HCT116 (cell line): ENCODE measurements around the gene VSNL1. TPM values are rescaled to one million over a fixed set of nuclear protein-coding genes. Genes with fewer than 3 reads are reported as not detected.

Experiments
- ATAC-seq: fragments of 200-7000 bp; cut with Tn5 transposase; 2 replicates; pipeline ENCODE4 v1.9.1; 2020; ENCODE audit warnings: mild to moderate bottlenecking, moderate library complexity
- BruUV-seq: library from RNA; stranded (reverse); fragments of 400-500 nt; replicated peaks from 2 replicates; lab custom pipeline; 2021; lab: Mats Ljungman, UMichigan
- CTCF ChIA-PET: fragments of 300-600 bp; sonication (Branson Sonifier 250); formaldehyde crosslinking; loops from one replicate; lab custom pipeline; 2021; ENCODE audit warnings: antibody characterized with exemption; lab: Charles Lee
- POLR2A ChIA-PET: fragments of 300-600, 350-600 bp; sonication (Branson Sonifier 250); formaldehyde crosslinking; loops from one replicate; lab custom pipeline; 2021; ENCODE audit warnings: antibody characterized with exemption; lab: Charles Lee
- RAD21 ChIA-PET, 2 experiments: fragments of 300-600 bp; sonication (Branson Sonifier 250); formaldehyde crosslinking; loops; one replicate each; lab custom pipeline; 2023; ENCODE audit warnings: low total read pairs in 2 of 2; ENCODE audit not compliant: uncharacterized antibody in 2 of 2, unreplicated experiment in 2 of 2, low non-redundant PET in 1 of 2; lab: Charles Lee
- DNase-seq: peaks from one replicate; pipeline ENCODE4 v3.0.0-alpha.2; 2010; ENCODE audit warnings: low read depth, low spot score
- H2AFZ ChIP-seq: fragments of 200-600 bp; shearing (Covaris generic), sonication (generic); 2 replicates; pipeline ENCODE4 v1.6.1; 2017; ENCODE audit warnings: low read depth, mixed run types, mixed read lengths, antibody characterized with exemption, low read length; ENCODE audit not compliant: poor library complexity, severe bottlenecking
- H3K27ac ChIP-seq: 2 replicates; pipeline ENCODE4 v1.5.1; 2012; ENCODE audit warnings: low read depth, low read length
- H3K27me3 ChIP-seq: fragments of 200-600 bp; sonication (generic); 2 replicates; pipeline ENCODE4 v1.6.1; 2016; ENCODE audit warnings: mixed run types, low read length, mixed read lengths; ENCODE audit not compliant: insufficient read depth
- H3K36me3 ChIP-seq, 2 experiments: fragments of 200-500 bp in 1 of 2; fragments of 200-600 bp in 1 of 2; sonication (Bioruptor generic) in 1 of 2; sonication (generic) in 1 of 2; 2 replicates each; pipeline versions ENCODE4 v1.5.1 to v1.6.1; 2014 to 2016; ENCODE audit warnings: low read length in 2 of 2, inconsistent platforms in 1 of 2, mixed read lengths in 1 of 2, mixed run types in 1 of 2; ENCODE audit not compliant: insufficient read depth in 2 of 2, control insufficient read depth in 1 of 2
- H3K4me1 ChIP-seq, 2 experiments: fragments of 200-600 bp in 1 of 2; sonication (generic) in 1 of 2; 2 replicates each; pipeline versions ENCODE4 v1.5.1 to v1.6.1; 2012 to 2017; ENCODE audit warnings: low read length in 2 of 2, inconsistent platforms in 1 of 2, mild to moderate bottlenecking in 1 of 2, mixed read lengths in 1 of 2, mixed run types in 1 of 2, moderate library complexity in 1 of 2; ENCODE audit not compliant: insufficient read depth in 2 of 2, control insufficient read depth in 1 of 2
- H3K4me2 ChIP-seq: fragments of 200-600 bp; sonication (generic); 2 replicates; pipeline ENCODE4 v1.6.1; 2017; ENCODE audit warnings: mixed run types, low read length, mixed read lengths
- H3K4me3 ChIP-seq, 2 experiments: fragments of 200-600 bp in 1 of 2; sonication (generic) in 1 of 2; replicated peaks in 1 of 2; 2 replicates each; pipeline ENCODE4 v1.5.1; 2011 to 2016; ENCODE audit warnings: low read length in 2 of 2, control low read depth in 1 of 2, low read depth in 1 of 2, mild to moderate bottlenecking in 1 of 2, mixed read lengths in 1 of 2, mixed run types in 1 of 2
- H3K79me2 ChIP-seq: fragments of 200-600 bp; sonication (generic); 2 replicates; pipeline ENCODE4 v1.6.1; 2017; ENCODE audit warnings: mild to moderate bottlenecking, mixed run types, low read length, moderate library complexity, mixed read lengths; ENCODE audit not compliant: insufficient read depth
- H3K9ac ChIP-seq: fragments of 200-600 bp; sonication (generic); 2 replicates; pipeline ENCODE4 v1.6.1; 2016; ENCODE audit warnings: low read length, mixed read lengths
- H3K9me2 ChIP-seq: fragments of 200-600 bp; sonication (generic), shearing (Covaris generic); 2 replicates; pipeline ENCODE4 v1.6.1; 2017; ENCODE audit warnings: mixed run types, mild to moderate bottlenecking, moderate library complexity; ENCODE audit not compliant: insufficient read depth
- H3K9me3 ChIP-seq, 2 experiments: fragments of 200-500 bp in 1 of 2; fragments of 200-600 bp in 1 of 2; sonication (Bioruptor generic) in 1 of 2; sonication (generic) in 1 of 2; 2 replicates each; pipeline ENCODE4 v1.6.1; 2014 to 2017; ENCODE audit warnings: low read length in 2 of 2, mixed read lengths in 2 of 2, inconsistent platforms in 1 of 2, low read depth in 1 of 2, mild to moderate bottlenecking in 1 of 2, mixed run types in 1 of 2, moderate library complexity in 1 of 2; ENCODE audit not compliant: control insufficient read depth in 1 of 2, insufficient read depth in 1 of 2
- H4K20me1 ChIP-seq: fragments of 200-600 bp; sonication (generic), shearing (Covaris generic); 2 replicates; pipeline ENCODE4 v1.6.1; 2017; ENCODE audit warnings: mixed run types, mild to moderate bottlenecking, moderate library complexity; ENCODE audit not compliant: insufficient read depth
- CEBPB ChIP-seq: IDR thresholded peaks from 2 replicates; pipeline ENCODE4 v1.6.1; 2012; ENCODE audit warnings: low read depth
- EGR1 ChIP-seq: IDR thresholded peaks from 2 replicates; pipeline ENCODE4 v1.6.1; 2012; ENCODE audit warnings: low read depth
- ELF1 ChIP-seq: IDR thresholded peaks from 2 replicates; pipeline ENCODE4 v1.6.1; 2012; ENCODE audit warnings: low read depth, borderline replicate concordance
- EZH2 ChIP-seq: fragments of 200-600 bp; sonication (generic); IDR thresholded peaks from 2 replicates; pipeline ENCODE4 v1.6.1; 2017; ENCODE audit warnings: antibody characterized with exemption, mixed run types
- EZH2phosphoT487 ChIP-seq: fragments of 200-600 bp; IDR thresholded peaks from 2 replicates; pipeline ENCODE4 v1.6.1; 2018; ENCODE audit warnings: antibody characterized with exemption, borderline replicate concordance
- JUND ChIP-seq: IDR thresholded peaks from 2 replicates; pipeline ENCODE4 v1.6.1; 2012
- POLR2A ChIP-seq: IDR thresholded peaks from 2 replicates; pipeline ENCODE4 v1.7.0; 2011; ENCODE audit warnings: borderline replicate concordance; ENCODE audit not compliant: insufficient read depth, insufficient read length; ENCODE audit errors: extremely low read depth
- RAD21 ChIP-seq: IDR thresholded peaks from 2 replicates; pipeline ENCODE4 v1.6.1; 2012; ENCODE audit warnings: low read depth, mild to moderate bottlenecking
- SIN3A ChIP-seq: IDR thresholded peaks from 2 replicates; pipeline ENCODE4 v1.6.1; 2012; ENCODE audit warnings: low read depth
- SP1 ChIP-seq: IDR thresholded peaks from 2 replicates; pipeline ENCODE4 v1.6.1; 2012; ENCODE audit warnings: low read depth
- YY1 ChIP-seq: IDR thresholded peaks from 2 replicates; pipeline ENCODE4 v1.6.1; 2011; ENCODE audit warnings: low read length, low read depth, moderate library complexity, mild to moderate bottlenecking; ENCODE audit not compliant: insufficient replicate concordance; ENCODE audit errors: extremely low read depth
- ZFX ChIP-seq: fragments of 450-650 bp; IDR thresholded peaks from 2 replicates; pipeline ENCODE4 v1.6.1; 2017
- intact Hi-C: fragments of 100-400 bp; cut with micrococcal nuclease; formaldehyde crosslinking; loops from 2 replicates; pipeline ENCODE4 v1.10.0; 2022
- total RNA-seq: library from RNA; stranded (reverse); gene quantifications from one replicate; pipeline ENCODE4 v1.2.1, GENCODE V29; 2021; ENCODE audit not compliant: unreplicated experiment
- TF ChIP-seq, protein P1 (sequence below): IDR thresholded peaks from 2 replicates; pipeline ENCODE4 v1.6.1; 2011; ENCODE audit warnings: mild to moderate bottlenecking, low read length, moderate library complexity; ENCODE audit not compliant: insufficient replicate concordance; ENCODE audit errors: extremely low read depth
- TF ChIP-seq, protein P2 (sequence below): IDR thresholded peaks from 2 replicates; pipeline ENCODE4 v1.6.1; 2012
- TF ChIP-seq, protein P3 (sequence below): IDR thresholded peaks from 2 replicates; pipeline ENCODE4 v1.6.1; 2012
- TF ChIP-seq, protein P4 (sequence below): IDR thresholded peaks from 2 replicates; pipeline ENCODE4 v1.6.1; 2012; ENCODE audit warnings: low read depth

Gene VSNL1
- total RNA-seq, 1 experiment from 2014 or later = 4.6 TPM

DNA sequence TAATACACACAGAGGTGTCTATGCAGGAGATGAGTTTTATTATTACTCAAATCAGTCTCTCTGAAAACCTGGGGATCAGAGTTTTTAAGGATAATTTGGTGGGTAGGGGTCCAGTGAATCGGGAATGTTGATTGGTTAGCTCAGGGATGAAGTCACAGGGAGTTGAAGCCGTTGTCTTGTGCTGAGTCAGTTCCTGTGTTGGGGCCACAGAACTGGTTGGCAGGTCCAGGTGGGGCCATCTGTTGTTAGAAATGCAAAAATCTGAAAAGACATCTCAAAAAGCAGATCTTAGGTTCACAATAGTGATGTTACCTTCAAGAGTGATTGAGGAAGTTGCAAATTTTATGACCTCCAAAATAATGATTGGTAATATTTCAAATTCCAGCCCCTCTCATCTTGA lies 86.9 kb downstream of the VSNL1 start:
- Histone ChIP-seq H3K9me2 (no peaks in the 10 kb centered on the region), H3K27ac (no peak overlapping the region), H3K4me3 (no peak overlapping the region), H3K79me2 (no peaks in the 10 kb centered on the region), H3K4me1 (peaks cover 0 to 14% of the 10 kb centered on the region in 2 experiments; a peak in 1 of 4 replicates), H3K27me3 (no peaks in the 10 kb centered on the region), H3K9me3 (peaks cover 0 to 10% of the 10 kb centered on the region in 2 experiments; a peak in 1 of 4 replicates), H3K9ac (no peak overlapping the region), H4K20me1 (no peaks in the 10 kb centered on the region), H3K4me2 (no peak overlapping the region), H3K36me3 (no peaks in the 10 kb centered on the region), H2AFZ (no peak overlapping the region)
- TF ChIP-seq ZFX (no peak), ELF1 (no peak), CEBPB (no peak), RAD21 (no peak), JUND (no peak), EGR1 (no peak), POLR2A (no peak), SP1 (no peak), SIN3A (no peak), YY1 (no peak), EZH2phosphoT487 (no peak), EZH2 (no peak)
- TF ChIP-seq, protein P1, sequence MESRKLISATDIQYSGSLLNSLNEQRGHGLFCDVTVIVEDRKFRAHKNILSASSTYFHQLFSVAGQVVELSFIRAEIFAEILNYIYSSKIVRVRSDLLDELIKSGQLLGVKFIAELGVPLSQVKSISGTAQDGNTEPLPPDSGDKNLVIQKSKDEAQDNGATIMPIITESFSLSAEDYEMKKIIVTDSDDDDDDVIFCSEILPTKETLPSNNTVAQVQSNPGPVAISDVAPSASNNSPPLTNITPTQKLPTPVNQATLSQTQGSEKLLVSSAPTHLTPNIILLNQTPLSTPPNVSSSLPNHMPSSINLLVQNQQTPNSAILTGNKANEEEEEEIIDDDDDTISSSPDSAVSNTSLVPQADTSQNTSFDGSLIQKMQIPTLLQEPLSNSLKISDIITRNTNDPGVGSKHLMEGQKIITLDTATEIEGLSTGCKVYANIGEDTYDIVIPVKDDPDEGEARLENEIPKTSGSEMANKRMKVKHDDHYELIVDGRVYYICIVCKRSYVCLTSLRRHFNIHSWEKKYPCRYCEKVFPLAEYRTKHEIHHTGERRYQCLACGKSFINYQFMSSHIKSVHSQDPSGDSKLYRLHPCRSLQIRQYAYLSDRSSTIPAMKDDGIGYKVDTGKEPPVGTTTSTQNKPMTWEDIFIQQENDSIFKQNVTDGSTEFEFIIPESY = no peak
- TF ChIP-seq, protein P2, sequence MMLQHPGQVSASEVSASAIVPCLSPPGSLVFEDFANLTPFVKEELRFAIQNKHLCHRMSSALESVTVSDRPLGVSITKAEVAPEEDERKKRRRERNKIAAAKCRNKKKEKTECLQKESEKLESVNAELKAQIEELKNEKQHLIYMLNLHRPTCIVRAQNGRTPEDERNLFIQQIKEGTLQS = no peak
- TF ChIP-seq, protein P3, sequence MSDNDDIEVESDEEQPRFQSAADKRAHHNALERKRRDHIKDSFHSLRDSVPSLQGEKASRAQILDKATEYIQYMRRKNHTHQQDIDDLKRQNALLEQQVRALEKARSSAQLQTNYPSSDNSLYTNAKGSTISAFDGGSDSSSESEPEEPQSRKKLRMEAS = no peak
- TF ChIP-seq, protein P4, sequence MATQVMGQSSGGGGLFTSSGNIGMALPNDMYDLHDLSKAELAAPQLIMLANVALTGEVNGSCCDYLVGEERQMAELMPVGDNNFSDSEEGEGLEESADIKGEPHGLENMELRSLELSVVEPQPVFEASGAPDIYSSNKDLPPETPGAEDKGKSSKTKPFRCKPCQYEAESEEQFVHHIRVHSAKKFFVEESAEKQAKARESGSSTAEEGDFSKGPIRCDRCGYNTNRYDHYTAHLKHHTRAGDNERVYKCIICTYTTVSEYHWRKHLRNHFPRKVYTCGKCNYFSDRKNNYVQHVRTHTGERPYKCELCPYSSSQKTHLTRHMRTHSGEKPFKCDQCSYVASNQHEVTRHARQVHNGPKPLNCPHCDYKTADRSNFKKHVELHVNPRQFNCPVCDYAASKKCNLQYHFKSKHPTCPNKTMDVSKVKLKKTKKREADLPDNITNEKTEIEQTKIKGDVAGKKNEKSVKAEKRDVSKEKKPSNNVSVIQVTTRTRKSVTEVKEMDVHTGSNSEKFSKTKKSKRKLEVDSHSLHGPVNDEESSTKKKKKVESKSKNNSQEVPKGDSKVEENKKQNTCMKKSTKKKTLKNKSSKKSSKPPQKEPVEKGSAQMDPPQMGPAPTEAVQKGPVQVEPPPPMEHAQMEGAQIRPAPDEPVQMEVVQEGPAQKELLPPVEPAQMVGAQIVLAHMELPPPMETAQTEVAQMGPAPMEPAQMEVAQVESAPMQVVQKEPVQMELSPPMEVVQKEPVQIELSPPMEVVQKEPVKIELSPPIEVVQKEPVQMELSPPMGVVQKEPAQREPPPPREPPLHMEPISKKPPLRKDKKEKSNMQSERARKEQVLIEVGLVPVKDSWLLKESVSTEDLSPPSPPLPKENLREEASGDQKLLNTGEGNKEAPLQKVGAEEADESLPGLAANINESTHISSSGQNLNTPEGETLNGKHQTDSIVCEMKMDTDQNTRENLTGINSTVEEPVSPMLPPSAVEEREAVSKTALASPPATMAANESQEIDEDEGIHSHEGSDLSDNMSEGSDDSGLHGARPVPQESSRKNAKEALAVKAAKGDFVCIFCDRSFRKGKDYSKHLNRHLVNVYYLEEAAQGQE = no peak
- ChIA-PET POLR2A (interaction anchor here (1.1 kb wide), 1 partner anchor 126 kb away, joined by 3 read pairs; the partner anchor contains the start of genes GEN1 and SMC6), RAD21 (no interaction called here), CTCF (no interaction called here)
- BruUV-seq = no TSS peak
- intact Hi-C loops = no loop called here
- no peak for ATAC-seq
- no peak for DNase-seq
